Measurements from ENCODE around the gene MMEL1. TPM values are rescaled to one million over a fixed set of nuclear protein-coding genes. Genes with fewer than 3 reads are reported as not detected.

The MMEL1 gene
- total RNA-seq, 1 donor from 2014 or later = 0.62 TPM

DNA sequence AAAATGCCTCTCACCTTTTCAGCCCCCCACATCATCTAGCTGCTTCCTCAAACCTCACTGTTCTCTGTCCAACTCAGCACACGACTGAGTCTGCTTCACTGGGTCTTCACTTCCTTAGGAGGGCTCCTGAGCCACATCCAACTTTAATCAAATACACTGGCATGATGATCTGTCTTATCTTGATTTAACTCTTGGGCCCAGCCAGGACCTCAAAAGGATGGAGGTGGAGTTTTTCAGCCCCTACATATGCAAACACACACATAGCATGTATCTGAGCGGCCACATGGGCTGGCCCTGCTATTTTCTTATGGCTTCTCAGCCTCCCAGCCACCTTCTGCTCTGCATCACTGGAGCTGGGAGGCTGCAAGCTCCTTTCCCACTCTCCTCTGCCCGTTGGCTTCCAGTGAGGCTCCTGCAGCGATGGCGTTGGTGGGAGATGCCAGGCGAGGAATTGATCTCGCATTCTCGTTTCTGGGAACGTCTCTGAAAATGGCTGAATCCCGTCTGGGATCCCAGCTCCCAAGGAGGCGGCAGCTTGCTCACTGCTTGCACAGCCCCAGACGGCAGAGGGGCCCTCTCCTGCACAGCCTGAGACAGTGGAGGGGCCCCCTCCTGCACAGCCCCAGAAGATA, 48.0 kb downstream of the MMEL1 start:
- Mint-ChIP-seq H3K9me3 (ENCODE audit: low read depth) (no peaks in the 10 kb centered on the region), H3K4me1 (ENCODE audit: low read depth) (peaks cover 18% of the 10 kb centered on the region), H3K27me3 (ENCODE audit: low read depth) (no peaks in the 10 kb centered on the region), H3K4me3 (ENCODE audit: unreplicated experiment) (peak overlapping the region; percentile 28), H3K36me3 (ENCODE audit: low read depth) (no peaks in the 10 kb centered on the region), H3K27ac (ENCODE audit: unreplicated experiment) (no peak overlapping the region)
- TF ChIP-seq, protein P1, sequence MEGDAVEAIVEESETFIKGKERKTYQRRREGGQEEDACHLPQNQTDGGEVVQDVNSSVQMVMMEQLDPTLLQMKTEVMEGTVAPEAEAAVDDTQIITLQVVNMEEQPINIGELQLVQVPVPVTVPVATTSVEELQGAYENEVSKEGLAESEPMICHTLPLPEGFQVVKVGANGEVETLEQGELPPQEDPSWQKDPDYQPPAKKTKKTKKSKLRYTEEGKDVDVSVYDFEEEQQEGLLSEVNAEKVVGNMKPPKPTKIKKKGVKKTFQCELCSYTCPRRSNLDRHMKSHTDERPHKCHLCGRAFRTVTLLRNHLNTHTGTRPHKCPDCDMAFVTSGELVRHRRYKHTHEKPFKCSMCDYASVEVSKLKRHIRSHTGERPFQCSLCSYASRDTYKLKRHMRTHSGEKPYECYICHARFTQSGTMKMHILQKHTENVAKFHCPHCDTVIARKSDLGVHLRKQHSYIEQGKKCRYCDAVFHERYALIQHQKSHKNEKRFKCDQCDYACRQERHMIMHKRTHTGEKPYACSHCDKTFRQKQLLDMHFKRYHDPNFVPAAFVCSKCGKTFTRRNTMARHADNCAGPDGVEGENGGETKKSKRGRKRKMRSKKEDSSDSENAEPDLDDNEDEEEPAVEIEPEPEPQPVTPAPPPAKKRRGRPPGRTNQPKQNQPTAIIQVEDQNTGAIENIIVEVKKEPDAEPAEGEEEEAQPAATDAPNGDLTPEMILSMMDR (IDR thresholded peaks at IDR 0.05) = no peak
- DNase-seq (ENCODE audit: low spot score) = peak; percentile 58

DNA sequence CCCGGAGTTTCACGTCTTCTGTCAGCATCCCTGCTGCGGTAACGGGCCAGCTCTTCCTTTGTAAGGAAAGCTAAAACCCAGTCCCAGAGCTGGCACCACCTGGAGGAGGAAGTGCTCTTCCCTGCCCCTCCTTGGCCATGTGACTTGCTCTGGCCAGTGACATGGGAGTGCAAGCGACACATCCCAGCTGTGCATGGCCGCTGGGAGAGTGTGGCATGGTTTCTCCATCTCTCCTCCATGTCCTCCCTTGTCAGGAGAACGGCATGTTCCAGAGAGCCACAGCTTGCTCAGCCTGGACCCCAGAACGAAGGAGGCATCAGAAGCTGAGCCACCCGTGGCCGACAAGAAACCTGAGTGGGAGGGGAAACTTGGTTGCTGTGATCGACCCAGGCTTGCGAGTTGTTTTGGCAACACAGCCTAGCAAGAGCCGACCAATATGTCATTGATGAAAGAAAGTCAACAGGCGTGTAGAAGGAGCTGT, 48.9 kb downstream of the MMEL1 start:
- Mint-ChIP-seq H3K27ac (ENCODE audit: unreplicated experiment) (no peak overlapping the region), H3K27me3 (ENCODE audit: low read depth) (no peaks in the 10 kb centered on the region), H3K4me3 (ENCODE audit: unreplicated experiment) (no peak overlapping the region)

DNA sequence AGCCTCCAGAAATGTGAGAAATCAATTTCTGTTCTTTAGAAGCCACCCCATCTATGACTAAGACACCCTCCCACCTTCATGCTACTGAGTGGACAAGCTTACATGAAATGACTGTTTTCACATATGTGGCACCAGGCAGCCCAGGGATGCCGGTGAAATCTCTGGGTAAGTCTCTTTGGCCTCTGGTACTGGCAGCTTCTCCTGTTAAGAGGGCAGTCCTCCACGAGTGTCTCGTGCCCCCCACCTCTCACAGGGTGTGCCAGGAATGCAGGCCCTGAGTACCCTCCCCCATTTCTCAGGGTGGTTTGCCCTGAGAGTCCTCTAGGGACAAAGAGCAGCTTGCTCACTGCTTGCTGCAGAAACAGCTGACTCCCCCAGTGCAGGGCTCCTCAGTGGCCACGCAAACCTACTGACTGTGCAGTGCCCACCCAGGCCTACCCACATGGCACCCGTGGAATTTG, 49.5 kb downstream of the MMEL1 start:
- Mint-ChIP-seq H3K27ac (ENCODE audit: unreplicated experiment) (no peak overlapping the region), H3K9me3 (ENCODE audit: low read depth) (no peaks in the 10 kb centered on the region), H3K4me1 (ENCODE audit: low read depth) (peaks cover 18% of the 10 kb centered on the region), H3K4me3 (ENCODE audit: unreplicated experiment) (no peak overlapping the region), H3K36me3 (ENCODE audit: low read depth) (no peaks in the 10 kb centered on the region), H3K27me3 (ENCODE audit: low read depth) (no peaks in the 10 kb centered on the region)
- TF ChIP-seq, protein P1 (IDR thresholded peaks at IDR 0.05) = no peak
- DNase-seq (ENCODE audit: low spot score) = no peak

More for the DNA sequence above, 48.9 kb downstream of the MMEL1 start:
- Mint-ChIP-seq H3K36me3 (ENCODE audit: low read depth) (no peaks in the 10 kb centered on the region), H3K4me1 (ENCODE audit: low read depth) (peaks cover 18% of the 10 kb centered on the region), H3K9me3 (ENCODE audit: low read depth) (no peaks in the 10 kb centered on the region)
- DNase-seq (ENCODE audit: low spot score) = peak; percentile 59
- TF ChIP-seq, protein P1 (IDR thresholded peaks at IDR 0.05) = no peak

DNA sequence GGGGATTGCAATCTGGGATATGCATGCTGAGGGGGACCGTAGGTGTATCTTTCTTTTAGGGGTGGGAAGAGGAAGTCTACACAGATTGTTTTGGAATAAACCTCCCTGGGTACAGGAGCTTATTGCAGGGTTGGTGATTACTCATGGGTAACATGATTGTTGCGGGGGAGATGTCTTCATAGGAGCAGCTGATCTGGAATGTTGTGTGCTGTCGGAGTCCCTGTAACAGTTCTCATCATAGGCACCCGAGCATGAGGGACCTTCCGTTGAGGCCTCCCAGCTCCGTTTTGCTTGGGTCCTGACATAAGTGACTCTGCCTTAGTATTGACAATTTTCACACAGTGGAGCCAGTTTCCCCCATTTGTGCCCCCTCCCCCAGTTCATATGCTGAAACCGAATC, 50.4 kb downstream of the MMEL1 start:
- Mint-ChIP-seq H3K36me3 (ENCODE audit: low read depth) (no peaks in the 10 kb centered on the region), H3K27me3 (ENCODE audit: low read depth) (no peaks in the 10 kb centered on the region), H3K9me3 (ENCODE audit: low read depth) (no peaks in the 10 kb centered on the region), H3K4me3 (ENCODE audit: unreplicated experiment) (no peak overlapping the region), H3K4me1 (ENCODE audit: low read depth) (peaks cover 13% of the 10 kb centered on the region), H3K27ac (ENCODE audit: unreplicated experiment) (no peak overlapping the region)
- TF ChIP-seq, protein P1 (IDR thresholded peaks at IDR 0.05) = no peak
- no peak for DNase-seq (ENCODE audit: low spot score)

DNA sequence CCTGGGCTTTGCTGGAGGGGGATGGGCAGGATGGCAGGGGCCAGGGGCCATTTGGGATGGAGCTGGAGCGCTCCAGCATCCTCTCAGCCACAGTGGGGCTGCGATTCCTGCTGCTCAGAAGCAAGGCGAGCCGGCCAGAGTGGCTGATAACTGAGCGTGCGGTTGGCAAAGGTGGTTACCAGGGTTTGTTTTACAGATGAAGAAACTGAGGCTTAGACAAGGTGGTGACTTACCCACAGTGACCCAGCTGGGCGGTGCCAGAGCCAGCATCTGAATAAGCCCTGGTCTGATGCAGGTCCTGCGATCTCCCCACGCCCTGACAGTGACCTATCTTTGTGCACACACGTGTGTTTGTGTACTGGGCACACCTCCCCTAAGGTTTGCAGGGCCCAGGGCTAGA, 52.1 kb downstream of the MMEL1 start:
- H3K9me3 Mint-ChIP-seq (ENCODE audit: low read depth) = no peaks in the 10 kb centered on the region
- TF ChIP-seq, protein P1 (IDR thresholded peaks at IDR 0.05) = no peak
- no peaks in the 10 kb centered on the region for H3K27me3 Mint-ChIP-seq (ENCODE audit: low read depth)
- DNase-seq (ENCODE audit: low spot score) = no peak
- peaks cover 10% of the 10 kb centered on the region for H3K4me1 Mint-ChIP-seq (ENCODE audit: low read depth)
- H3K27ac Mint-ChIP-seq (ENCODE audit: unreplicated experiment) = no peak overlapping the region
- H3K4me3 Mint-ChIP-seq (ENCODE audit: unreplicated experiment) = no peak overlapping the region
- no peaks in the 10 kb centered on the region for H3K36me3 Mint-ChIP-seq (ENCODE audit: low read depth)

Data from chondrocyte (in vitro differentiated cells).